WERI-Rb-1 (cell line): ENCODE measurements around the gene THAP6.
"Not testable (repeated sequence)": the region's sequence is repeated elsewhere in the genome, so short reads cannot be mapped to it uniquely, and the experiment has no call there.

Experiments used
- DNase-seq: peaks from one replicate; pipeline ENCODE4 v3.0.0-alpha.2; 2020
- H3K27ac ChIP-seq: fragments of 250-450 bp; sonication (Bioruptor Pico); 2 replicates; pipeline ENCODE4 v1.5.1; 2020; ENCODE audit warnings: mild to moderate bottlenecking, moderate library complexity
- H3K27me3 ChIP-seq: fragments of 250-450 bp; sonication (Bioruptor Pico); 2 replicates; pipeline ENCODE4 v1.5.1; 2021; ENCODE audit warnings: mild to moderate bottlenecking, low read depth, moderate library complexity; ENCODE audit not compliant: insufficient read depth, severe bottlenecking
- H3K36me3 ChIP-seq: fragments of 250-450 bp; sonication (Bioruptor Pico); 2 replicates; pipeline ENCODE4 v1.5.1; 2020; ENCODE audit warnings: mild to moderate bottlenecking, moderate library complexity
- H3K4me3 ChIP-seq: 2 replicates; pipeline ENCODE4 v1.5.1; 2011; ENCODE audit warnings: low read depth, mild to moderate bottlenecking, control low read depth, low read length
- H3K9me3 ChIP-seq: fragments of 250-450 bp; sonication (Bioruptor Pico); 2 replicates; pipeline ENCODE4 v1.5.1; 2021; ENCODE audit warnings: mild to moderate bottlenecking, moderate library complexity; ENCODE audit not compliant: severe bottlenecking
- TF ChIP-seq, protein P1 (sequence below): IDR thresholded peaks from 2 replicates; pipeline ENCODE4 v1.5.1; 2011; ENCODE audit warnings: low read depth, mild to moderate bottlenecking, control low read depth, inconsistent platforms, low read length

Gene THAP6

DNA sequence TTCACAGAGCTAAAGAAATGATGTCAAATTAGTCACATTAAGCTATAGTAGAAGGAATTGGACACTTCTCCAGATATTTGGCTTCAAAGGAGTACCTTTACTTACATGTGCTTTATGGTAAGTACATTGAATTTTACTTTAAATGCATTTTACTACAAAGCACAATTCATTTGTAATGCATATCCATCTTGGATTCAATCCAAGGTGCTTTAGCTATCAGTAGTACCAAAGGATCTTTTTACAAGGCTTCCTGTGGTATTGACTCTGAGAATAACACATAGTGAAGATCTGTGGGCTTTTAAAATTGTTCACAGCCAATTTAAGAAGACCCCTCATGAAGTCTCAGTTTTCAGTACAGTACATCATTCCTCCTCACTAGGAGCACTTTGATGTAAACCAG is 13.2 kb downstream of the THAP6 start:
- Histone ChIP-seq H3K27me3 (no peaks in the 10 kb centered on the region), H3K9me3 (no peaks in the 10 kb centered on the region), H3K27ac (no peak overlapping the region), H3K36me3 (peaks cover 23% of the 10 kb centered on the region), H3K4me3 (no peak overlapping the region)
- no peak for DNase-seq
- TF ChIP-seq, protein P1, sequence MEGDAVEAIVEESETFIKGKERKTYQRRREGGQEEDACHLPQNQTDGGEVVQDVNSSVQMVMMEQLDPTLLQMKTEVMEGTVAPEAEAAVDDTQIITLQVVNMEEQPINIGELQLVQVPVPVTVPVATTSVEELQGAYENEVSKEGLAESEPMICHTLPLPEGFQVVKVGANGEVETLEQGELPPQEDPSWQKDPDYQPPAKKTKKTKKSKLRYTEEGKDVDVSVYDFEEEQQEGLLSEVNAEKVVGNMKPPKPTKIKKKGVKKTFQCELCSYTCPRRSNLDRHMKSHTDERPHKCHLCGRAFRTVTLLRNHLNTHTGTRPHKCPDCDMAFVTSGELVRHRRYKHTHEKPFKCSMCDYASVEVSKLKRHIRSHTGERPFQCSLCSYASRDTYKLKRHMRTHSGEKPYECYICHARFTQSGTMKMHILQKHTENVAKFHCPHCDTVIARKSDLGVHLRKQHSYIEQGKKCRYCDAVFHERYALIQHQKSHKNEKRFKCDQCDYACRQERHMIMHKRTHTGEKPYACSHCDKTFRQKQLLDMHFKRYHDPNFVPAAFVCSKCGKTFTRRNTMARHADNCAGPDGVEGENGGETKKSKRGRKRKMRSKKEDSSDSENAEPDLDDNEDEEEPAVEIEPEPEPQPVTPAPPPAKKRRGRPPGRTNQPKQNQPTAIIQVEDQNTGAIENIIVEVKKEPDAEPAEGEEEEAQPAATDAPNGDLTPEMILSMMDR, result no peak

DNA sequence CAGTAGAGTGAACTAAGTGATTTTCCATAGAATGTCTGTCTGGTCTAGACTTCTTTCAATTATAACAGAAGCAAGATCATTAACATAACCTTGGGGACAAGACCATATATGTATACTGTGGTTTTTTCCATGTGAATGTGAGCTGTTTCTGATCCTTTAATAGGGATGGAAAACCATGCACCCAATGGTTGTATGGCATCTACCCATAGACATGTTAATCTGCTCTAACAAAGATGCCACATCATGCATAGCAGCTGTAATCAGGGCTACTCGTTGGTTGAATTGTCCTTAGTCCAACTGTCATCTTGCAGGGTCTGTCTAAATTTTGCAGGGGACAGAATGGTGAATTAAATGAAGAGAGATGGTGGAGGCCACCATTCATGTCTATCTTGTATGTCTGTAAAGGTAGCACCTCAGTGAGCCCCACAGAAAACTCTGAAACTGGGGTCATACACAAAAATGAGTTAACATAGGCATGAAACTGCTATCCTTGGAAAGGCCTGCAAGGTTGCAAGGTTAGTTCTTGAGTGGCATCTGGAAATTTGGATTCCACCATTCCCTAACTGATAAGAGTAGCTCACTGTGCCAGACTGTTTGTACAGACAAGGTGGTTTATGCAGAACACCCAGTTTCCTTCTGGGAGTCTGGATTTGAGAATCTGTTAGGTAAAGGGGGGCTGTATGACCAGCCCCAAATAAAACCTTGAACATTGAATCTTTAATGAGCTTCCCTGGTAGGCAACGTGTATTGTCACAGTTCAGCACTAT is 16.5 kb downstream of the THAP6 start:
- Histone ChIP-seq H3K27me3 (no peaks in the 10 kb centered on the region), H3K9me3 (no peaks in the 10 kb centered on the region), H3K36me3 (peaks cover 20% of the 10 kb centered on the region), H3K27ac (no peak overlapping the region), H3K4me3 (no peak overlapping the region)
- TF ChIP-seq, protein P1, result no peak
- DNase-seq, result no peak

DNA sequence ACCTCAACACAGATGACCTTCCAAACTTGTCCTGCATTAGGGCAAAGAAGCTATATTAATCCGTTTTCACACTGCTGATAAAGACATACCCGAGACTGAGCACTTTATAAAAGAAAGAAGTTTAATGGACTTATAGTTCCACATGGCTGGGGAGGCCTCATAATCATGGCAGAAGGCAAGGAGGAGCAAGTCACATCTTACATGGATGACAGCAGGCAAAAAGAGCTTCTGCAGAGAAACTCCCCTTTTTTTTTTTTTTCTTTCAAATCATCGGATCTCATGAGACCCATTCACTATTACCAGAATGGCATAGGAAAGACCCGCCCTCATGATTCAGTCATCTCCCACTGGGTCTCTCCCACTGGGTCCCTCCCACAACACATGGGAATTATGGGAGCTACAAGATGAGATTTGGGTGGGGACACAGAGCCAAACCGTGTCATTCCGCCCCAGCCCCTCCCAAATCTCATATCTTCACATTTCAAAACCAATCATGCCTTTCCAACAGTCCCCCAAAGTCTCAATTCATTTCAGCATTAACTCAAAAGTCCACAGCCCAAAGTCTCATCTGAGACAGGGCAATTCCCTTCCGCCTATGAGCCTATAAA is 17.4 kb downstream of the THAP6 start:
- not testable (repeated sequence) for H3K9me3 ChIP-seq, DNase-seq, H3K27me3 ChIP-seq, H3K27ac ChIP-seq, H3K4me3 ChIP-seq
- peaks cover 20% of the 10 kb centered on the region for H3K36me3 ChIP-seq

DNA sequence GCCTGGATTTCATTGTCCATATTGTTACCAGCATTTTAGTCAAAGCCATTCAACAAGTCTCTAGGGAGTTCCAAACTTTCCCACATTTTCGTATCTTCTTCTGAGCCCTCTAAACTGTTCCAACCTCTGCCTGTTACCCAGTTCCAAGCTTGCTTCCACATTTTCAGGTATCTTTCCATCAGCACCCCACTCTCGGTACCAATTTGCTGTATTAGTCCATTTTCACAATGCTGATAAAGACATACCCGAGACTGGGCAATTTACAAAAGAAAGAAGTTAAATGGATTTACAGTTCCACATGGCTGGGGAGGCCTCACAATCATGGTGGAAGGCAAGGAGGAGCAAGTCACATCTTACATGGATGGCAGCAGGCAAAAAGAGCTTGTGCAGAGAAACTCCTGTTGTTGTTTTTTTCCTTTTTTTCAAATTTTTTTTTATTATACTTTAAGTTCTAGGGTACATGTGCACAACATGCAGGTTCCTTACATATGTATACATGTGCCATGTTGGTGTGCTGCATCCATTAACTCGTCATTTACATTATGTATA is 19.1 kb downstream of the THAP6 start:
- not testable (repeated sequence) for H3K4me3 ChIP-seq, H3K9me3 ChIP-seq, H3K27ac ChIP-seq, DNase-seq, H3K27me3 ChIP-seq
- H3K36me3 ChIP-seq, result peaks cover 10% of the 10 kb centered on the region

DNA sequence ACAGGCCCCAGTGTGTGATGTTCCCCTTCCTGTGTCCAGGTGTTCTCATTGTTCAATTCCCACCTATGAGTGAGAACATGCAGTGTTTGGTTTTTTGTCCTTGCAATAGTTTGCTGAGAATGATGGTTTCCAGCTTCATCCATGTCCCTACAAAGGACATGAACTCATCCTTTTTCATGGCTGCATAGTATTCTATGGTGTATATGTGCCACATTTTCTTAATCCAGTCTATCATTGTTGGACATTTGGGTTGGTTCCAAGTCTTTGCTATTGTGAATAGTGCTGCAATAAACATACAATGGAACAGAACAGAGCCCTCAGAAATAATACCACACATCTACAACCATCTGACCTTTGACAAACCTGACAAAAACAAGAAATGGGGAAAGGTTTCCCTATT is 19.7 kb downstream of the THAP6 start:
- H3K4me3 ChIP-seq, DNase-seq, H3K36me3 ChIP-seq, H3K27ac ChIP-seq, H3K27me3 ChIP-seq, H3K9me3 ChIP-seq: not testable (repeated sequence)

DNA sequence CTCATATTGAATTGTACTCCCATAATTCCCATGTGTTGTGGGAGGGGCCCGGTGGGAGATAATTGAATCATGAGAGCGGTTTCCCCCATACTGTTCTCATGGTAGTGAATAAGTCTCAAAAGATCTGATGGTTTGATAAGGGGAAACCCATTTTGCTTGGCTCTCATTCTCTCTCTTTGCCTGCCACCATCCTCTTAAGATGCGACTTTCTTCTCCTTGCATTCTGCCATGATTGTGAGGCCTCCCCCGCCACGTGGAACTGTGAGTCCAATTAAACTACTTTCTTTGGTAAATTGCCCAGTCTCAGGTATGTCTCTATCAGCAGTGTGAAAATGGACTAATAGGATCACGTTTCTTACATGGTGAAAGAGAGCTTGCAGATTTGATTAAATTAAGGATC is 23.0 kb downstream of the THAP6 start:
- H3K36me3 ChIP-seq, H3K27ac ChIP-seq, DNase-seq: not testable (repeated sequence)

DNA sequence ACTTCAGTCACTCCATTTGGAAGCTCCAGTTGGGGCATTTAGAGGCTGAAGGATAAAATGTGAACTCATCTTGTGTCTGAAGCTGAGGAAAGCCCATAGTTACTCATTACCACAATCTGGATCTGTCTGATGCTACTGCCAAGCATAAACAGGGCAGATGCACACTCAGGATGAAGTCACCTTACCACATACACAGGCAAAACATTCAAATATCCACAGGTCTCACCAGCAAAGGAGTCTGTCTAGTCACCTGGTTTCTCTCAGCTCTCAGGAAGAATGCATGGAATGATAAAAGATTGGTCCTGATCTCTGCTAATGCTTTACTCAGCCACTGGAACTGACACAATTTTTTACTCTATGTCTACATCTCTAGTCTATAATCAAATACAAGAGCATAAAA is 28.6 kb downstream of the THAP6 start:
- TF ChIP-seq, protein P1, result no peak
- Histone ChIP-seq H3K36me3 (0 out of 2 replicates have a peak, but pooled peaks cover 3% of the 10 kb centered on the region), H3K4me3 (no peak overlapping the region), H3K27ac (no peak overlapping the region), H3K27me3 (no peaks in the 10 kb centered on the region), H3K9me3 (no peaks in the 10 kb centered on the region)
- no peak for DNase-seq

More for the DNA sequence above, 23.0 kb downstream of the THAP6 start:
- H3K9me3 ChIP-seq, H3K27me3 ChIP-seq, H3K4me3 ChIP-seq: not testable (repeated sequence)

DNA sequence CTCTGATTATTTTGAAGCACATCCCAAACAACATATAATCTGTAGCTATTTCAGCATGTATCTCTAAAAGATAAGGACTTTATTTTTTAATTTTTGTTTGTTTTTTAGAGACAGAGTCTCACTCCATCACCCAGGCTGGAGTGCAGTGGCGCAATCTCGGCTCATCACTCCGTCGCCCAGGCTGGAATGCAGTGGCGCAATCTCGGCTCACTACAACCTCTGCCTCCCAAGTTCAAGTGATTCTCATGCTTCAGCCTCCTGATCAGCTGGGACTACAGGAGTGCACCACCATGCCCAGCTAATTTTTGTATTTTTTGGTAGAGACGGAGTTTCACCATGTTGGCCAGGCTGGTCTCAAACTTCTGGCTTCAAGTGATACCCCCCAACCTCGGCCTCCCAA is 29.9 kb downstream of the THAP6 start:
- not testable (repeated sequence) for DNase-seq, H3K9me3 ChIP-seq, H3K36me3 ChIP-seq, H3K27ac ChIP-seq, H3K27me3 ChIP-seq, H3K4me3 ChIP-seq
